ENCODE results near the gene FPGT.
"Not testable (repeated sequence)": the region's sequence is repeated elsewhere in the genome, so short reads cannot be mapped to it uniquely, and the experiment has no call there.

FPGT gene

GRCh38 chr1:74235153-74235552, 37.1 kb downstream of the FPGT start, which contains the start of gene TNNI3K:
TNNI3K (plus strand) TSS chr1:74235387; CDS start chr1:74235452, 65 bp downstream.
- TF ChIP-seq CTCF (IDR thresholded peaks at IDR 0.05) (no peak), ZFX (IDR thresholded peaks at IDR 0.05; ENCODE audit: borderline replicate concordance) (no peak)

GRCh38 chr1:74236440-74236839, 38.4 kb downstream of the FPGT start:
- TF ChIP-seq ZFX (IDR thresholded peaks at IDR 0.05; ENCODE audit: borderline replicate concordance) (no peak), CTCF (IDR thresholded peaks at IDR 0.05) (no peak)
- H3K27ac ChIP-seq: no peak overlapping the region

More at GRCh38 chr1:74235153-74235552, 37.1 kb downstream of the FPGT start, which contains the start of gene TNNI3K:
- H3K27ac ChIP-seq: no peak within 1 kb of the TSS

DNA sequence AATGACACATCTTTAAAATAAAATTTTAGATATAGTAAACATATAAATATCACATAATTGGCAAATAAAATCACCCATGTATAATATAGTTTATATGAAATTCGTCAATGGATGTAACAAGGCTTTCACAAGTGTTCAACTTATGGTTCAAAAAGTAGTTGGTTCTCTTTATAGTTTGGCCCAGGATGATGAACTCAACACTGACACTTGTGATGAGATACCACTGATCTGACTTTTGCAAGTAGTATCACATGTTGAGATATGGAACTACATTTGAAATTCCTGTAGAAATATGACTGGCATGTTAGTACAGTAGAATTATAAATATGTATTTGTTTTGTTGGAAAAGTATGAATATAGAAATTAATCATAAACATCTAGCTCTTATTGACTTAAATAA, 39.0 kb downstream of the FPGT start:
- H3K27ac ChIP-seq: no peak overlapping the region
- no peak for TF ChIP-seq CTCF (IDR thresholded peaks at IDR 0.05)
- no peak for TF ChIP-seq ZFX (IDR thresholded peaks at IDR 0.05; ENCODE audit: borderline replicate concordance)

GRCh38 chr1:74237787-74238186, 39.7 kb downstream of the FPGT start:
- no peak overlapping the region for H3K27ac ChIP-seq
- no peak for TF ChIP-seq CTCF (IDR thresholded peaks at IDR 0.05)
- no peak for TF ChIP-seq ZFX (IDR thresholded peaks at IDR 0.05; ENCODE audit: borderline replicate concordance)

DNA sequence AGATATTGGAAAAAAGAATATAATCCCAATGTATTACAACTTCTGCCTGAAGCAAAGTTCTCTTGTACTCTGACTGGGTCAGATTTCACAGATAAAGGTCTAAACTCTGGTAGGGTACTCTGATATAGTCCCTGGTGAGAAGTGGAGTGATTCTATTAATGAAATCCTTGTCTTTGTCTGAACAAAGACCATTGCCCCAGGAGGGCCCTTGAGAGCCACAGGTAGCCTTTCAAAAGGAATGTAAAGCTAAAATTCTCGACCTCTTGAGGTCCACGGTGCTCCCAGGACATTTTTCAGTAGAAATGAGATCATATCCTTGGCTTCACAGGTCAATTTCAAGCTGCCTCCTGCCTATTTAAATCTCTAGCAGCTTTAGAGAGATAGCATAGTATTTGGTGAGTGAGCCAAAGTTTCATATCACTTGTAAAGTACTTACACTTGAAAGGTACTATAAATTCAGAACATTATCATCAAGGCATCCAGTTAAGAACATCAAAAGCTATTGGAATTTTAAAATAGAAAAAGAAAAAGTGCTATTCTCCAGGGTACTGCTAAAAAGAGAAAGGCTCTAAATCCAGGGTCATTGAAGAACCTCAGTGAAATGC, 47.2 kb downstream of the FPGT start:
- TF ChIP-seq CTCF (IDR thresholded peaks at IDR 0.05) (no peak), ZFX (IDR thresholded peaks at IDR 0.05; ENCODE audit: borderline replicate concordance) (no peak)
- H3K27ac ChIP-seq: no peak overlapping the region

DNA sequence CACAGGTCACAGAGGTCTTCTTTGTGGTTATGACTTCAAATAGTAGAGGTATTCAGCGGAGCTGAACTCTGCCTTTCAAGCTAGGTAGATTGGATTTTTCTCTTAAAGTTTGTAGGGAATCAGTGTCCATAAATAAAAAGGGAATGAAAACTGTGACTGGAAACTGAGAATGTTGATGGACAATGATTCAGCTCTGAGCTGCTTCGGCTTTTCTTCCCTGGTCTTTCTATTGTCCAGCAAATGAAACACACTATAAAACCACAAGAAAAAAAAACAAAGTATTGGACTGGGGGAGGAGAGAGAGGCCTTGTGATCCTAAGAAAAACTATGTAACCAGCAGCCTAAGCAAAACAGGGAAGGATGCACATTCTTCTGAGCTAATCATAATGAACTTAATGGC, 48.3 kb downstream of the FPGT start:
- TF ChIP-seq CTCF (IDR thresholded peaks at IDR 0.05) (no peak), ZFX (IDR thresholded peaks at IDR 0.05; ENCODE audit: borderline replicate concordance) (no peak)
- no peak overlapping the region for H3K27ac ChIP-seq

DNA sequence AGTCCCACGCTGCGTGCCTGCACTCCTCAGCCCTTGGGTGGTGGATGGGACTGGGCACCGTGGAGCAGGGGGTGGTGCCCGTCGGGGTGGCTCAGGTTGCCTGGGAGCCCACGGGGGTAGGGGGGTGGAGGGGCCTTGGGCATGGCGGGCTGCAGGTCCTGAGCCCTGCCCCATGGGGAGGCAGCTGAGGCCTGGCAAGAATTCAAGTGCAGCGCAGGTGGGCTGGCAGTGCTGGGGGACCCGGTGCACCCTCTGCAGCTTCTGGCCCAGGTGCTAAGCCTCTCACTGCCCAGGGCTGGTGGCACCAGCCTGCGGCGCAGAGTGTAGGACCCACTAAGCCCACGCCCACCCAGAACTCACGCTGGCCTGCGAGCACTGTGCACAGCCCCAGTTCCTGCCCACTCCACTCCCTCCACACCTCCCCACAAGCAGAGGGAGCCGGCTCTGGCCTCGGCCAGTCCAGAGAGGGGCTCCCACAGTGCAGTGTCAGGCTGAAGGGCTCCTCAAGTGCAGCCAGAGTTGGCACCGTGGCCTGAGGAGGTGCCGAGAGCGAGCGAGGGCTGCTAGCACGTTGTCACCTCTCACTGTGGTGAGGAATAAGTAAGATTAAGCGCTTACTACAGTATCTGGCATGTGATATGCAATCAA, 50.0 kb downstream of the FPGT start:
- no peak overlapping the region for H3K27ac ChIP-seq
- TF ChIP-seq ZFX (IDR thresholded peaks at IDR 0.05; ENCODE audit: borderline replicate concordance) (no peak), CTCF (IDR thresholded peaks at IDR 0.05) (no peak)

- H3K27ac ChIP-seq: not testable (repeated sequence)
These were observed 55.3 kb downstream of the FPGT start for GRCh38 chr1:74253243-74253824.

Data from 22Rv1 (cell line).